ENCODE results near the gene SESTD1.

- TF ChIP-seq JUN (IDR thresholded peaks at IDR 0.05) (no peak), SREBF2 (IDR thresholded peaks at IDR 0.05) (no peak), CTCF (IDR thresholded peaks at IDR 0.05) (no peak), KDM1A (IDR thresholded peaks at IDR 0.05; ENCODE audit: low read depth) (no peak), EP300 (IDR thresholded peaks at IDR 0.05) (no peak), POLR2A (IDR thresholded peaks at IDR 0.05; ENCODE audit: low read length) (no peak), FOSL2 (IDR thresholded peaks at IDR 0.05) (no peak), FOSL2 (CRISPR knock-in tag; IDR thresholded peaks at IDR 0.05) (no peak), PBX3 (IDR thresholded peaks at IDR 0.05) (no peak), MAX (IDR thresholded peaks at IDR 0.05) (no peak), SMC3 (IDR thresholded peaks at IDR 0.05) (no peak), BHLHE40 (IDR thresholded peaks at IDR 0.05; ENCODE audit: low read depth, low read length) (no peak), RAD21 (conservative IDR thresholded peaks at IDR 0.05 in 1 of 2, IDR thresholded peaks at IDR 0.05 in 1 of 2) (no peak)
Observed at GRCh38 chr2:179224361-179224760, 40.3 kb downstream of the SESTD1 start.
